ENCODE results near the gene FAM98C.

FAM98C gene

DNA sequence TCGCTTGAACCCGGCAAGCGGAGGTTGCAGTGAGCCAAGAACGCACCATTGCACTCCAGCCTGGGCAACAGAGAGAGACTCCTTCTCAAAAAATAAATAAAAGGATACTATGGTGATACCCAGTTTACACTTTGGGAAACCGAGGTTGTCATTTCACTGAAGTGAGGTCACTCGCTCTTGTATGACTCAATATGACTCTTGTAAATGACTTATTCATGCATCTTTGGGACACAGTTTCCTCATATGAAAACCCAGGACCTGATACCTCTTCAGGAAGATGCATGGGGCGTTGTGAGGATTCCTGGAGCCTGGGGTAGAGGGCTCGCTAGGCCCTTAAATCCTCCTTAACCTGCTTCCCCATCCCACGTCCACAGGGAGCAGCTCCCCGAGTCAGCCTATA lies 24.0 kb upstream of the FAM98C start:
- DNase-seq (ENCODE audit: low spot score) = no peak

GRCh38 chr19:38381138-38381537 lies 21.8 kb upstream of the FAM98C start:
- DNase-seq (ENCODE audit: low spot score) = no peak

- DNase-seq (ENCODE audit: low spot score) = no peak
These were observed 19.7 kb upstream of the FAM98C start for GRCh38 chr19:38383184-38383583.

DNA sequence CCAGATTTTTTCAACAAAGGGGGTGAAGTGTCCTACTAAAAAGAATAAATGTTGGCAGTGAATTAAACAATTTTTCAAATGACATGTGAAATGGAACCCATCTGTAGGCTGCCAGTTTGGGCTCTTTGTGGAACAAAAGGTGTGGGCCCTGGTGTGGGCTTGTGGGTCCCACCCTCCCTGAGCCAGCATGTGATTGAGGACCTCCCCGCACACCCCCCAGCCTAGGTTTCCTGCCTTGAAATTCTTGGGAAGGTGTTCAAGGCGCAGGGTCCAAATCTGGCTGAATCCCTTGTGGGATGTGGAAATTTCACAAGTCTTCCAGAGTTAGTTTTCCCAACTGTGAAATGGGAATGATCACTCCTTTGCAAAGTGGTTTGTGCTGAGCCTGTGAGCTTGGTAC lies 19.1 kb upstream of the FAM98C start:
- no peak for DNase-seq (ENCODE audit: low spot score)

GRCh38 chr19:38384209-38385027 lies 18.5 kb upstream of the FAM98C start:
- DNase-seq (ENCODE audit: low spot score) = no peak

- DNase-seq (ENCODE audit: low spot score) = no peak
These were observed 17.7 kb upstream of the FAM98C start for GRCh38 chr19:38385057-38385803.

- no peak for DNase-seq (ENCODE audit: low spot score)
These were observed 17.1 kb upstream of the FAM98C start for GRCh38 chr19:38385804-38386257.

DNA sequence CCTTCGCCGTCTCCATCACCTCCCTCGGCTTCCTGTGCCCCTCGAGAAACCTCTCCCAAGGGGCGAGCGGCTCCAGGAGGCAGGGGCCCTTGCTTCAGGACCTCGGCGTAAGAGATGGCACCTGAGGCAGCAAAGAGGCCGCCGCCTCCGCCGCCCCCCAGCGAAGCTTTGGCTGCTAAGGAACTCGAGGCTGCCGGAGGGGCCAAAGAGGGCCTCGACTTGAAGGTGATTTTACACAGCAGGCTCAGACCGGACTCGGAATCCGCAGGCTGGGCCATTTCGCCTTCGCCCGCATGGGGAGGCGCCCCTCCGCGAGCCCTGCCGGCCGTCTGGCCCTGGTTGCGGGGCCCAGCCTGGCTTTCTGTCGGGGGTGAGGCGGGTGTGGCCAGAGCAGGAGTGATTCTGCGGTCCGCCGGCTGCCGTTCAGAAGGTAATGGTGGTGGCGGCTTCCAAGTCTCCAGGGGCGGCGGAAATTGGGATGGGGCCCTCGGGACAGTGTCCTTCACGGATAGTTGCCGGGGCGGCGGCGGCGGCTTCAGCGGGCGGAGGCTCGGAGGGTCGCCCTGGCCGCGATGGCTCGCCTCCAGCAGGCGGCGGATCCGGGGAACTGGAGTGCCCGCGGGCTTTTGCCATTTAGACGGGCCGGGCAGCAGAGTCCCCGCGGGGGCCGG lies 16.5 kb upstream of the FAM98C start:
- no peak for DNase-seq (ENCODE audit: low spot score)

- DNase-seq (ENCODE audit: low spot score) = no peak
These were observed 15.8 kb upstream of the FAM98C start for GRCh38 chr19:38386971-38387549.

DNA sequence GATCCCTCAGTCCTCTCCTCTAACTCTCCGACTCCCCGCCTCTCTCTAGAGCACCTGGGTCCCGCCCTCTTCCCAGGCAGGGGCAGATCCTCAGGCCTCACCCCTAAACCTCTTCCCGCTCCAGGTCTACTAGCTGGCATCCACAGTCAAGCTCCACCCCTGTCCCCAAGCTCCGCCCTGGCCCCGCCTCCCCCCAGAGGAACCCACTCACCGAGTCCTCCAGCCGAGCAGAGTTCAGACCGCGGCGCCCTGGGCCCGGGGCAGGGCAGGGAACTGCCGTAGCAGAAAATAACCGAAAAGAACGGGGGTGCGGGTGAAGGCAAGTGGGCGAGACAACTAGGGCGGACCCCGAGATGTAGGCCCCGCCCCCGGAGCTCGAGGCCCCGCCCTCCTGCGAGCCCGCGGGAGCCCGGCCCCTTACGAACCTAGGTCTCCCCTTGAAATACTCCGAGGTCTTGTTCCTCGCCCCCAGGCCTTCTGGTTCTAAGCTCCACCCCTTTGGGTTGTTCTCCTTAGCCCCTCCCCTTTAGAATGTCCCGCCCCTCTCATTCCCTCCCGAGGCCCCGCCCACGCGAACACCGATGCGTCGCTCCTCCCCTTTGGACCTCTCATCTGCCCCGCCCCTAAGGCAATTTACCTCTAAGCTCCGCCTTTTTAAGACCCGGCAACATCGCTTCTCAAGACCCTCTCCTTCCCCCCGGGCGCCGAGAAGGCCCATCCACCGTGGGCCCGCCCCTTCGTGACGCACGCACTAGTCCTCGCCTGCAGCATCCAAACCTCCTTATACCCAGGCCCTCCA lies 15.1 kb upstream of the FAM98C start, which contains the start of gene GGN:
Gene GGN, minus strand, starts transcription at position 485 of the 799 bp plus-strand sequence. CDS start 773 bp downstream, outside the sequence.
- DNase-seq (ENCODE audit: low spot score) = peak; percentile 98

GRCh38 chr19:38388349-38389100 lies 14.4 kb upstream of the FAM98C start, which contains the start of gene SPRED3:
TSS of gene SPRED3 (plus strand) at chr19:38388697. CDS start at chr19:38390303, 1,606 bp downstream.
- peak; percentile 48 for DNase-seq (ENCODE audit: low spot score)

DNA sequence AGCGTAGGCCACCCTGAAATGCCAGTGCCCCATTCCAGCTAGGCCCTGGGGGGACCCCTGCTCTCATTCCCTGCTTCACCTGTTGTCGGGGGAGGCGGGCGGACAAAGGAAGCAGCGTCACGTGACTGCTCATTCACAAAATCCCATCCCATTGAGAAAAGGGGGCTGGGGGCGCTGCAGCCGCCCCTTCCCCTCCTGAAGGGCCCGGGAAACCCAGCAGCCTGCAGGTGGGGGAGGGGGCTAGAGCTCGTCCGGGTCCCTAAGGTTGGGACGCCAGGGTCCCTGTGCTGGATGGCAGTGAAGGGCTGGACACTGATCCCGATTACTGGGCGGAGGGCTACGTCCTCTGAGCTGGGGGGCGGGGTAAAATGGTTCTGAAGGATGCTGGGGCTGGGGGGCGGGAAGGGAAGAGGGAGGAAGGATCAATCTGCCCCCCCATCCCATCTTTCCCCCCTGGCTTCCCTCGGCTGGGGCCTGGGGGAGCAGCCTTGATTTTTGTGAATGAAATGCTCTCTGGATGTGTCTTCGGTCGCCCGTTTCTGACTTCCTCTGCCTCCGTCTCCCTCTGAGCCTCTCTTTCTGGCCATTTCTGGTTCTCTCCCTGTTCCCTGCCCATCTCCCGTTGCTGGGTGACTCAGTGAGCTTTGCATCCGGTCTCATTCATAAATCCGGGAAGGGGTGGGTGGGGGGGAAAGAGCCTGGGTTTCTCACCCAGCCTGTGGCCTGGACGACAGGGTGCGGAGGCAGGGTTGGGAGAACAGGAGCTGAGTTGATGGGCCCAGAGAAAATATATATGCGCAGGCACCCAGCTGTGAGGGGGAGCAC lies 13.6 kb upstream of the FAM98C start:
- DNase-seq (ENCODE audit: low spot score) = peak; percentile 91

DNA sequence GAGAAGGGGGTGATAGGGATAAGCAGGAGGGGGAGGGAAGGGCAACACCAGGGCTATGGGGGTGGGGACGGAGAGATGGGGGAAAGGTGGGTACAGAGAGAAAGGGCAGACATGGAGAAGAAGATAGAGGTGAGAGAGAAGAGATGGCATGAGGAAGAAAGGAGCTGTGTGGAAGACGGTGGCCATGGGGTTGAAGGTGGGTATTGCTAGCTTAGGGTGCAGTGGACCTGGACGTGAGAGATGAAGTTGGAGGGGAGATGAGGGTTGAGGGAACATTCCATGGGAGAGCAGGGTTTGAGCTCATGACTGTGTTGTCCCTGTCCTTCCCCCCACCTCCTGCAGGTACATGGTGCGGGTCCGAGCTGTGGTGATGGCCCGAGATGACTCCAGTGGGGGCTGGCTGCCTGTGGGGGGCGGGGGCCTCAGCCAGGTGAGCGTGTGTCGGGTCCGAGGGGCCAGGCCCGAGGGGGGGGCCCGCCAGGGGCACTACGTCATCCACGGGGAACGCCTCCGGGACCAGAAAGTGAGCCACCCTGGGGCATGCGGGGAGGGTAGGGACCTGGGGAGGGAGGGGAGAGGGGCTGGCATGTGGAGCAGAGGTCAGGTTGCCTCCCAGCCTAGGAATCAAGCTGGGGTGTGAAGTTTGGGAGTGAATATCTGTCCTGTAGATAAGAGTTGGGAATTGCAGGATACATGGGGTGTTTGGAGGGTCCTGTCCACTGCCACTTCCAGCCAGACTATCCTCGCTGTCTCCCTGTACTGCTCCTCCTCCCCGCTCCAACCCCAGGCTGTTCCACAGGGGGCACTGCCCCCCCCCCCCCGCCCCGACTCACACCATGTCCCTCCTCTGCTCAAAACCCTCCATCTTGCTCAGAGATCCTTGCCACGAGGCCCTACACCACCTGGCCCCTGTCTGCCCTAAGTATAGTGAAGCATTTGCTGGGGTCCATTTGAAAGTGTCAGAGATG lies 12.7 kb upstream of the FAM98C start:
- DNase-seq (ENCODE audit: low spot score) = no peak

DNA sequence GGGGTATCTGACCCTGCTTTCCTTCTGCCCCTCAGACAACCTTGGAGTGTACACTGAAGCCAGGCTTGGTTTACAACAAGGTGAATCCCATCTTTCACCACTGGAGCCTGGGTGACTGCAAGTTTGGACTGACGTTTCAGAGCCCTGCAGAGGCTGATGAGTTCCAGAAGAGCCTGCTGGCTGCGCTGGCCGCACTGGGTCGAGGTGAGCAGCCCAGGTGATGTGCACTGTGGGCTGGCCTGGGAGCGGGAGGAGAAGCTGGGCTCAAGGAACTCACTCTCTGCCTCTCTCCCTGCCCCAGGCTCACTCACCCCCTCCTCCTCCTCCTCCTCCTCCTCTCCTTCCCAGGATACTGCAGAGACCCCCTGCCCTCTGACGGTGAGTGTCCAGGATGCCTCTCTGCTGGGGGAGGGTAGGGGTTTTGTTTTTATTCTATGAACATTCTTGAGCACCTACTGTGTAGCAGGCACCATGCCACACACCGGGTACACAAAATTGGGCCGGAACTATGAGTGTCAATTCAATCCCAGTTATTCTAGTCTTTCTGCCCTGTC lies 10.9 kb upstream of the FAM98C start:
- DNase-seq (ENCODE audit: low spot score) = no peak

GRCh38 chr19:38392707-38393308 lies 10.1 kb upstream of the FAM98C start:
- no peak for DNase-seq (ENCODE audit: low spot score)

DNA sequence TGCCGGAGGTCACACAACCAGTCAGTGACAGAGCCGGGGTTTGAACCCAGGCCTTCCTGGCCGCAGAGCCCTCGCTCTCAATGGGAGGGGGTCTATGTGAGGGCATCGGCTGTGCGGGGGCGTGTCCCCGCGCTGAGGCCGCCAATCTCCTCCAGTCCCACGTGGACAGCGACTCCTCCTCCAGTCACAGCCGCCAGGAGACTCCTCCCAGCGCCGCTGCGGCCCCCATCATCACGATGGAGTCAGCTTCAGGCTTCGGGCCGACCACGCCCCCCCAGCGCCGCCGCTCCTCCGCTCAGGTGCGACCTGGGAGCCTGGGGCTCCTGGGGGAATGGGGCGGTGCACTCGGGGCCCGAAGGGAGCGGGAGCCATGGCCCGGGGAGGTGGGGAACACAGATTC lies 8.4 kb upstream of the FAM98C start:
- DNase-seq (ENCODE audit: low spot score) = no peak

DNA sequence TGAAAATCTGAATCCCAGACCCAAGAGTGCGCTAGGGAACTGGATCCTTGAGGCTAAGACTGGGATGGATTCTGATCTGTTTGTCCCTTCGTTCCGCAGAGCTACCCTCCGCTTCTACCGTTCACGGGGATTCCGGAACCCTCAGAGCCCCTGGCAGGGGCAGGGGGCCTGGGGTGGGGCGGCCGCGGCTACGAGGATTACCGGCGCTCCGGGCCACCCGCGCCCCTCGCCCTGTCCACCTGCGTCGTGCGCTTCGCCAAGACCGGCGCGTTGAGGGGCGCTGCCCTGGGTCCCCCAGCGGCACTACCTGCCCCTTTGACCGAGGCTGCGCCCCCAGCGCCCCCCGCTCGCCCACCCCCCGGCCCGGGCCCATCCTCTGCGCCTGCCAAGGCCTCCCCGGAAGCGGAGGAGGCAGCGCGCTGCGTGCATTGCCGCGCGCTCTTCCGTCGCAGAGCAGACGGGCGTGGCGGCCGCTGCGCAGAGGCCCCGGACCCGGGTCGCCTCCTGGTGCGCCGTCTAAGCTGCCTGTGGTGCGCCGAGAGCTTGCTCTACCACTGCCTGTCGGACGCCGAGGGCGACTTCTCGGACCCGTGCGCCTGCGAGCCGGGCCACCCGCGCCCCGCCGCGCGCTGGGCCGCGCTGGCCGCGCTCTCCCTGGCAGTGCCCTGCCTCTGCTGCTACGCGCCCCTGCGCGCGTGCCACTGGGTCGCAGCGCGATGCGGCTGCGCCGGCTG lies 7.3 kb upstream of the FAM98C start:
- no peak for DNase-seq (ENCODE audit: low spot score)
